GM12801 (cell line): Measurements from ENCODE around the gene SNAP47.

Experiments
- TF ChIP-seq, protein P1 (sequence below): IDR thresholded peaks from one replicate; pipeline ENCODE4 v1.5.1; 2011; ENCODE audit warnings: control low read depth; ENCODE audit not compliant: insufficient read length; ENCODE audit errors: extremely low read depth

SNAP47 gene

DNA sequence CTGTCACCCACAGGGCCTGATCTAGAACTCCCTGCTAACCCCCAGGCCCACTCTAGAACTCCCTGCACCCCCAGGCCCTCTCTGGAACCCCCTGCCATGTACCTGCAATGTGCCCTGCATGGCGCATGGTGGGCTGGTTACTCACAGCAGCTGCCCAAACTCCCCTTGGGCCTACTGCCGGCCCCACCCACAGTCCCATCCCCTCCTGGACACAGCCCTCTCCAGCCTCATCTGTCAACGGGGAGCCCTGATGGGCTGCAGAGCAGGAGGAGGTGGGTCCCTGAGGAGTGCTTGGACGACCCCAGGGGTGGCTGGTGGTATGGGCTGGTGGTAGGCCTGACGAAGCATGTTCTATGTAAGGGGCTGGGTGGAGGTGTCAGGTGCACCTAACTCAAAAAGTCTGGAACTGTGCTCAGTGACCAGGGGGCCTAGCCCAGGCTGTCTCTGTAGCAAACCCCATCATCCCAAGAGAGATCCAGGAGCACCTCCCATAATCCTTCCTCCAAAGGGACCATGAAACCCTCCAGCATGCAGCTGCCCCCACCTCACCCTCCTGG, 61.2 kb downstream of the SNAP47 start:
- TF ChIP-seq, protein P1, sequence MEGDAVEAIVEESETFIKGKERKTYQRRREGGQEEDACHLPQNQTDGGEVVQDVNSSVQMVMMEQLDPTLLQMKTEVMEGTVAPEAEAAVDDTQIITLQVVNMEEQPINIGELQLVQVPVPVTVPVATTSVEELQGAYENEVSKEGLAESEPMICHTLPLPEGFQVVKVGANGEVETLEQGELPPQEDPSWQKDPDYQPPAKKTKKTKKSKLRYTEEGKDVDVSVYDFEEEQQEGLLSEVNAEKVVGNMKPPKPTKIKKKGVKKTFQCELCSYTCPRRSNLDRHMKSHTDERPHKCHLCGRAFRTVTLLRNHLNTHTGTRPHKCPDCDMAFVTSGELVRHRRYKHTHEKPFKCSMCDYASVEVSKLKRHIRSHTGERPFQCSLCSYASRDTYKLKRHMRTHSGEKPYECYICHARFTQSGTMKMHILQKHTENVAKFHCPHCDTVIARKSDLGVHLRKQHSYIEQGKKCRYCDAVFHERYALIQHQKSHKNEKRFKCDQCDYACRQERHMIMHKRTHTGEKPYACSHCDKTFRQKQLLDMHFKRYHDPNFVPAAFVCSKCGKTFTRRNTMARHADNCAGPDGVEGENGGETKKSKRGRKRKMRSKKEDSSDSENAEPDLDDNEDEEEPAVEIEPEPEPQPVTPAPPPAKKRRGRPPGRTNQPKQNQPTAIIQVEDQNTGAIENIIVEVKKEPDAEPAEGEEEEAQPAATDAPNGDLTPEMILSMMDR: no peak

DNA sequence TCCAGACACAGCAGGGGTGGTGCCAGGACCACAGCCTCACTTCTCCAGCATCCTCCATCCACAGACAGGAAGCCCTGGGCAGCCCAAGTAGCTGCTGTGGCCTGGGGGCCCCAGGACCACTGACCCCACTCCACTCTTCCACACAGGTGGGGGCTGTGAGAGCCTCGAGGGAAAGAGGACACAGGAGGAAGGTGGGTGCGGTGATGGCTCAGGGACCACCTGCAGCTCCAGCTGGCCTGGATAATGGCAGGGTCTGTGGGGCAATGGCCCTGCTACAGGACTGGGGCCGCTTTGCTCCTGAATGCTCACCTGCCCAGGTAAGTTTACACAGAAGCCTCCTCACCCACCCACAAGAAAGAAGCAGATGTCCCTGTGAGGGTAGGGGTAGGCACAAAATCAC, 61.9 kb downstream of the SNAP47 start:
- TF ChIP-seq, protein P1: no peak

DNA sequence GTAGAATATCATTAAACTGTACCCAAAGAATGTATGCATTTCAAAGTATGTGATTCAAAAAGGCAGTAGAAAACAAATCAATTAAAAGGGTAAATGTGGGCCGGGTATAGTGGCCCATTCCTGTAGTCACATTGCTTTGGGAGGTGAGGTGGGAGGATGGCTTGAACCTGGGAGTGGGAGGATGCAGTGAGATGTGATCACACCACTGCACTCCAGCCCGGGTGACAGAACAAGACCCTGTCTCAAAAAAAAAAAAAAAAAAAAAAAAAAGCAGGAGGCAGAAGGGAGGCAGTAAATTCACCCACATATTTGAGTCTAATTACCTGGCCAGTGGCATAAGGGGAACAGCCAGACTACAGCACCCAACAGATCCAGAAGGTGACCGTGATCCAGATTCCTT, 62.4 kb downstream of the SNAP47 start:
- TF ChIP-seq, protein P1: no peak

DNA sequence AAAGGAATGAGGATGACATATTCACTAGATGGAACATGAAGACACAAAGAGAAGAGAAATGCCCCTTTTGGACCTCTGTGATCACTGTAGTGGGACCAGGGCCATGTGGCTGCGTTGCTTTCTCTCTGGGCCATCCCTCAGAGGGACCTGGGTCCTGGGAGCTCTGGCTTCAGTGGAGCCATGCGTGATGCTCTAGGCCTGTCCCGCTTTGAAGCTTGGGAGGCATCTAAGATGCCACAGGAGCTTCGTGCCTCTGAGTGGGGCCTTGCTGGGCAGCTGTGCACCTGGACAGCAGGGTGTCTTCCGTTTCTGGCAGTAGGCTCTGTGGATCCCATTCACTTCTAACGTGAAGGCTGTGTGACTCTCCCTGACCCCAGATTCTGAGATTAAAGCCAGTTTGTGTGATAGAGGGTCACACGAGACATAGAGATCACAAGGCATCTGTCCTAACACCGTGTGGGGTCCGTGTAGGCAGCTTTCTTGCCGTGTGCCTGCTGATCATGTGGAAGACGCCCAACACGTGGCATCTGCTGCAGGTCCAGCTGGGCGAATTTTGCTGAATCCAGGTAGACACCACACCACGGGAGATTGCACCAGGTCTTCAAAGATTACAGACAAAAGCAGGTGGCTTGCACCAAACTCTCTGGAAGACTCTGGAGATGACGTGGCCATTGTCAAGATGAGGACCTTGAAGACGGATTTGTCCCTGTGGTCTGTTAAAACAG, 63.0 kb downstream of the SNAP47 start:
- TF ChIP-seq, protein P1: no peak

DNA sequence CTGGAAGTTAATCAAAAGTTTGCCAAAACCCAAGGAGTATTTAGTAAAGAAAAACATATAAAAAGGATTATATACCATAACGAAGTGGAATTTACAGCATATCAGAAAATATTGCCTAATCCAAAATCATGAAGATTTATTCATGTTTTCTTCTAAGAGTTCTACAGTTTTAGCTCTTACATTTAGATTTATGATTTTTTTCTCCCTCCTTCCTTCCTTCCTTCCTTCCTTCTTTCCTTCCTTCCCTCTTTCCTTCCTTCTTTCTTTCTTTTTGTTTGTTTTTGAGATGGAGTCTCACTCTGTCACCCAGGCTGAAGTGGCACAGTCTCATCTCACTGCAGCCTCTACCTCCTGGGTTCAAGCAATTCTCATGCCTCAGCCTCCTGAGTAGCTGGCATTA, 64.5 kb downstream of the SNAP47 start:
- TF ChIP-seq, protein P1: no peak

DNA sequence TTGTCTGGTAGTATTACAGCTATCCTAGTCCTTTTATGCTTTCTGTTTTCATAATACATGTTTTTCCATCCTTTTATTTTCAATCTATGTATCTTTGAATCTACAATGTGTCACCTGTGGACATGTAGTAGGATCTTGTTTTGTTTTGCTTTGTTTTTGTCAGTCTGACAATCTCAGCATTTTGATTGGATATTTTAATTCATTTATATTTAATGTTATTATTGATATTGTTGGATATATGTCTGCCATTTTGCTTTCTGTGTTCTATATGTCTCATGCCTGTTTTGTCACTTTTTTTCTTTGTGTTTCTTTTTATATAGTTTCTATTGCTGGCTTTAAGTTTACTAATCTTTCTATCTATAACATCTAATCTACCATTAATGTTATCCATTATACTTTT, 68.7 kb downstream of the SNAP47 start:
- TF ChIP-seq, protein P1: no peak

DNA sequence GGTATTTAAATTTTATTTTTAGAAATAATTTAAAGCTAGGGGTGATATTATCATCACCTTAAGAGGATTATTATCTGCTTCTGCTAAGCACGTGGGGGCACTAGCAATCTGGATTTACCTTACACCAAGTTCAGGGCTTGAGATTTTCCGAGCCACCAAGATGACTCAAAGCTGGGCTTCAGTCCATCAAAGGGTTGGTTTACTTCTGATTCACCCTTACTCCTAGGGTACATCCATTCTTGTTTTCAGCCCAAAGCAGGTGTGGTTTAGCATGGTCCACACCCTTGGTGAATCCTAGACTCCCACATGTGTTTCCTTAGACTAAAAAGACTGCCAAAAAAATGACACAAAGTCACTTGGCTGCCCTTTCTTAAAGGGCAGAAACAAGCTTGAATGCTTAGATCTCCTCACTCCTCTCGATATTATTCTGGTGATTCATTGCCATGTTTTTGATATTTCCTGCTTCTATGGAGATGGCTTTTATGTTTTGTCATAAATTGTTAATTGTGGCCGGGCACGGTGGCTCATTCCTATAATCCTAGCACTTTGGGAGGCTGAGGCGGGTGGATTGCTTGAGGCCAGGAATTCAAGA, 70.5 kb downstream of the SNAP47 start:
- TF ChIP-seq, protein P1: no peak
